Left renal cortex interstitium (tissue), 4 donors: ENCODE data around the gene FBXL17. TPM values are rescaled to one million over a fixed set of nuclear protein-coding genes. Genes with fewer than 3 reads are reported as not detected.
"Not testable (repeated sequence)": the region's sequence is repeated elsewhere in the genome, so short reads cannot be mapped to it uniquely, and the experiment has no call there.

Experiments used
- DNase-seq, 4 donors: peaks; one replicate each; pipeline ENCODE4 v3.0.0-alpha.2; 2013; ENCODE audit warnings: low read depth in 4 of 4, low spot score in 2 of 4, missing footprints in 1 of 4
- polyA plus RNA-seq, 4 donors: library from polyadenylated mRNA; unstranded; fragments of 120-200 nt; gene quantifications; one replicate each; pipeline ENCODE4 v1.2.1, GENCODE V29; 2013; ENCODE audit not compliant: insufficient read length in 4 of 4

FBXL17 gene
- polyA plus RNA-seq, result 10 to 100 TPM; 23.0 to 32.8 (median 30.3) TPM

DNA sequence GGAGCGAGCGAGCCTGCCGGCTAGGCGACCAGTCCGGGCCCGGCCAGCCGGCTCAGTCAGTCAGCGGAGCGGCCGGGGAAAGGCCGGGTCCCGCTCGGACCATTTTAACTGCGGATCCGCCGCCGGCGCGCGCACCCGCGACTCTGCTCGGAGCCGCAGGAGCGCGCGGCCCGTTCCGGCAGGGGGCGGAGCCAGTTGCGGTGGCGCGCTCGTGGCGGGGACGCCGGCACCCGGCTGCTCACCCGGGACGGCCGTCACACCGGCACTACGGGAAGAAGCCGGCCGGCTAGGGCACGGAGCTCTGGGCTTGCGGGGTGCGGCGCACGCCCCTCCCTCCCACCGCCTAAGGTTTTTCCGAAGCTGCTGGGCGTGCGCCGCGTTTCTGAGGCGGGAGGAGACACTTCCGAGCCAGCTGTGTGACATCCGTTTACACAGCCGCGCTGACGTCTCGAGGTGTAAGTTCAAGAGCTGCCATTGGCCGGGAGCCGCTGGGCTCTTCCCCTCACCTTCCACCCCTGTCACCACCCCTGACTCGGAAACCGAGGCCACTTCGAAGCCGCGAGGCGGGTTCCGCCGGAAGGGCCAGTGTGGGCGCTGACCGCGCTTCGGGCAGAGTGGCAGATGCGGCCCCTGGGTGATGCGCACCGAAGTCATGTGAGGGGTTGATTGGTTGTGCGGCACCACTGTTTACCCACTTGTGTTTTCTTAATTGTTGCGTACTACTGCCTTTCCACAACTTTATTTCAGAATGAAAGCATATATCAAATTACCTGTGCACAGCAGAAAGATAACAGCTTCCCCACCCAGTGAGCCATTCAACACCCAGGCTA, at the start of gene FBXL17:
Gene FBXL17 (minus strand): TSS at position 145 of the 830 bp plus-strand sequence.
- DNase-seq, result peak; percentile 79 to 84 (median 82)

DNA sequence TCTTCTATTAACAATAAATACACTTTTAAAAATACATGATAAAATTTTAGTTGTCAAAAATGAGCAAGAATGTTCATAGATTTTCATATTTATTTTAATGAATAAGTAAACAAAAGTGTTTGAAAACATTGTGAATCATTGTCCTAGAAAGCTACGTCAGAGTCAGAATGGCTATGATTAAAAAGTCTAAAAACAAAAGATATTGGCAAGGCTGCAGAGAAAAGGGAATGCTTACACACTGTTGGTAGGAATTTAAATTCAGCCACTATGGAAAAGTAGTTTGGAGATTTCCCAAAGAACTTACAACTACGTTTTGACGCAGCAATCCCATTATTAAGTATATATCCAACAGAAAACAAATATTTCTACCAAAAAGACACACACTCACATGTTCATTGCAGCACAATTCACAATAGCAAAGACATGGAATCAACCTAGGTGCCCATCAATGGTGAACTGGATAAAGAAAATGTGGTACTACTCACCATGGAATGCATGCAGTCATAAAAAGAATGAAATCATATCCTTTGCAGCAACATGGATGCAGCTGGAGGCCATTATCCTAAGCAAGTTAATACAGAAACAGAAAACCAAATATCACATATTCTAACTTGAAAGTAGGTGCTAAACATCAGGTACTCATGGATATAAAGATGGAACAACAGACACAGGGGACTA, 49.2 kb upstream of the FBXL17 start:
- no peak for DNase-seq

DNA sequence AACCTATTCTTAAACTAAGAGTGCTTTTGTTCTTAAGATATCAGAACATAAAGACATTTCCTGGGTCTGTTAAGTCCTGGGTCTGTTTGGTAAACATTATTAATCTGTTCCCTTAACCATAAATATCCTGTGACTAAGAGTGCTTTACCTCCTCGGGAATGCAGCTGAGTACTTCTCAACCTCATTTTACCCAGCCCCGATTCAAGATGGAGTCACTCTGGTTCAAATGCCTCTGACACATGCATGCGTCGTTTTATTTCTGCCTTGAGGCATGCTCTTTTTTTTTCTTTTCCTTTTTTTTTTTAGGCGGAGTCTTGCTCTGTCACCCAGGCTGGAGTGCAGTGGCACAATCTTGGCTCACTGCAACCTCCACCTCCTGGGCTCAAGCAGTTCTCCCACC, 39.8 kb upstream of the FBXL17 start:
- no peak for DNase-seq

DNA sequence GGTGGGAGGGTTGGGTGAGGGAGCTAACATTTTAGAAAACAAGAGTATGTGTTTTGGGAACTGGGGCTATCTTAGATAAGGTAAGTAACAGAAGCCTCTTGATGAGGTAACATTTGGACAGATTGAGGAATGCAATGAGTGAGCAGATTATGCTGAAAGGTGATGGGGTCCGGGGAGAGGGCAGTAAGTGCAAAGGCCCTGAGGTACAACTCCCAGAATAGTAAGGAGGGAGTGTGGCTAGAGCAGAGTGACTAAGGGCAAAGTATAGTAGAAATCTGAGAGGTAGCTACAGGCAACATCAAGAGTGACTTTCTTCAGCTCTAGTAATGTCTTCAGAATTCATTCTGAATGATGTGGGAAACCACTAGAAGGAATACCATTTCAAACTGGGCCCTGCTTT, 38.9 kb upstream of the FBXL17 start:
- no peak for DNase-seq

DNA sequence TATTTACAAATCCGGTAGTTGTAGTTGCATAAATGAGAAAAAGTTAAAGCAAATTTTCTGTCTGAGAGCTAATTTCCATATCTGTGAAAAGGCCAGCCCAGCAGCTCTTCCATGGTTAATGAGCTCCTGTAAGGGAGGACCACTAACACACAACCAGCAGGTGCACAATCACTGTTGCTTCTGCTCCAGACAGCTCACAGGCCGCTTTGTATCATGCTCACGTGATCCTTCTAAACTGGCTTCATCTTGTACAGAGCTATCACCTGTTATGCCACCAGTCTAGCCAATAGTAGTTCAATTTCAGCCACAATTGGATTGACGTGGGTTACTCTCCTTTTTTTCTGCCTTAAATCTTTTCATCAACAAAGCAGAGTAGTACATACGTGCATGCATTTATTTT, 38.3 kb upstream of the FBXL17 start:
- DNase-seq, result no peak

DNA sequence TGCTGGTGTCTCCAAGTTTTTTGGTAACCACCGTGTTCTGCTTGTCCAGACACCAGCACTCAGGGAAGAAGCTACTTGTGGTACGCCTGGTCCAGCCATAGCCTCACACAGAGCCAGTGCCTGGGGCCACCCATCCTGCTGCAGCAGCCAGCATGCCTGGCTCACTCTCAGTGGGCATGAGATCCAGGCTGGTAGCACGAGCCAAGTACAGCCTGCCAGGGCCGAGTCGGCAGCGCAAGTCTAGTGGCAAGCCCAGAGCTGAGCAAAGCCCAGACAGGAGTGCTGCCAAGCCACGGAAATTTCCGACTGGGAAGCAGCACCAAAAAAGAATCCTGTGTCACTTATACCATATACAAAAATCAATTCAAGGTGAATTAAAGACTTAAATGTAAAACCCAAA, 36.3 kb upstream of the FBXL17 start:
- DNase-seq, result no peak

DNA sequence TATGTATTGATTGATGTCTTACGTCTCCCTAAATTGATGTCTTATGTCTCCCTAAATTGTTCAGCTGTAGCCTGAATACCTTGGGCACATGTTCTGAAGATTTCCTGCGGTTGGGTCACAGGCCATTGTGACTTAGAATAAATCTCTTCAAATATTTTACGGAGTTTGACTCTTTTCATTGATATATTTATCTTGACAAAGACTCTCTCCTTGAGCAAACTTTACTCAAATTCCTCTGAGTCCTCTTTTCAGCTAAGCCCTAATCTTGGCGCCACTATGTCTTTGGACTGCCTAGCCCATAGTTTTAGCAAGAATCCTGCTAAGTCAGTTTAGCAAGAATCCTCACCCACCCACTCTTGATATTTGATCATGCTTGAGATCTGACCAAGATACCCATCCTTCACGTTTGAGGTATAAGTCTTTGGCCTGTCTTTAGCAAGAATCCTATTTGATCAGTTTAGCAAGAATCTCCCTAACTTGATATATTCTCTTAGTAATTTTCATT, 35.3 kb upstream of the FBXL17 start:
- DNase-seq, result no peak

DNA sequence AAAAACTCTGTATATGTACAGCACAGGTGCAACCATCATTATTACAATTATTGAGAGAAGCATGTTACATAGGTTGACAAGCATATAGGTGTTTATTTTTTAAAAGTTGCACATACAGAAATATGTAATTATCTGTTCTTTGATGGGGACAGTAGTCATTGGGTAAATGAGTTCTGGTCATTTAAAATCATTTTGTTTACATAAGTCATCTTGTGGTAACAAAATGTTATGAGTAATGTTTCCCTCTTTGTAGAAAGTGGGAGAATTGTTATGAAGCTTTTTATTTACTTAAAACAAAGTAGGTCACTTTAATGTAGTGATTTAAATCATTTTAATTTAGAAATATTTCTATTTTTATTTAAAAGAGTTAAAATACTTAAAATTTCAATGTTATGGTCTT, 33.8 kb upstream of the FBXL17 start:
- no peak for DNase-seq

DNA sequence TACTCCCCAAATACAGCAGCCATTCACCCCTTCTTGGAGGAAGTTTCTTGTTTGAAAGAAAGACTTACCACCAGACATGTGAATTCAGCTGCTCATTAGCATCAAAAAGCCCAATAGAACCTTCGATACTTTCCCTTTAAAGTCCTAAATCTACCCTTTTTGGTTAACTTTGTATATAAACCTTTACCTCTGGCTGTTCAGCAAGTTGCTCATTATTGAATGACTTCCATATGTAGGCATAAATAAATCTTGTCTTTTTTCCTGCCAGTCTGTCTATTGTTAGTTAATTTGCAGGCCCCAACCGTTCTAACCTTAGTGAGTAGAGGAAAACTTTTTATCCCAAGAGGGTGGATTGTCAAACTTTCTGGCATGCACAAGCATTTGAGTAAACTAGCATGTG, 27.9 kb upstream of the FBXL17 start:
- DNase-seq, result no peak

DNA sequence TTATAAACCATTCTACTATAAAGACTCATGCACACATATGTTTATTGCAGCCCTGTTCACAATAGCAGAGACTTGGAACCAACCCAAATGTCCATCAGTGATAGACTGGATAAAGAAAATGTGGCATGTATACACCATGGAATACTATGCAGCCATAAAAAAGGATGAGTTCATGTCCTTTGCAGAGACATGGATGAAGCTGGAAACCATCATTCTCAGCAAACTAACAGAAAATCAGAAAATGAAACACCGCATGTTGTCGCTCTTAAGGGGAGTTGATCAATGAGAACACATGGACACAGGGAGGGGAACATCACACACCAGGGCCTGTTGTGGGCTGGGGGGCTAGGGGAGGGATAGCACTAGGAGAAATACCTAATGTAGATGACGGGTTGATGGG, 23.3 kb upstream of the FBXL17 start:
- not testable (repeated sequence) for DNase-seq

DNA sequence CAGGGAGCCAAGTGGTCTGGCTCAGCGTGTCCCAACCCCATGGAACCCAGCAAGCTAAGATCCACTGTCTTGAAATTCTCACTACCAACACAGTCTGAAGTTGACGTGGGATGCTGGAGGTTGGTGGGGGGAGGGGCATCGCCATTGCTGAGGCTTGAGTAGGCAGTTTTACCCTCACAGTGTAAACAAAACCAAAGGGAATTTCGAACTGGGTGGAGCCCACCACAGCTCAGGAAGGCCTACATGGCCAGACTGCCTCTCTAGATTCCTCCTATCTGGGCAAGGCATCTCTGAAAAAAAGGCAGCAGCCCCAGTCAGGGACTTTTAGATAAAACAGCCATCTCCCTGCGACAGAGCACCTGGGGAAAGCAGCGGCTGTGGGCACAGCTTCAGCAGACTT, 17.1 kb upstream of the FBXL17 start:
- no peak for DNase-seq

DNA sequence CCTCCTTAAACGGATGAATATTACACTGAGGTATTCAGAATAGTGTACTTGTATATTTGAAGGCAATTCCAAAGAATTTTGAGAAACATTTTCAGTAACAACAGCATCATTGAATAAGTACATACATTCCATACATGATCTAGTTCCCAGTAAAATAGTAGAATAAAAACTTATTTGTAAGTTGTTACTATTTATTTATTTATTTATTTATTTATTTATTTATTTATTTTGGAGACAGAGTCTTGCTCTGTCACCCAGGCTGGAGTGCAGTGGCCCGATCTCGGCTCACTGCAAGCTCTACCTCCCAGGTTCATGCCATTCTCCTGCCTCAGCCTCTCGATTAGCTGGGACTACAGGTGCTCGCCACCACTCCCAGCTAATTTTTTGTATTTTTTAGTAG, 14.9 kb upstream of the FBXL17 start:
- DNase-seq, result not testable (repeated sequence)

DNA sequence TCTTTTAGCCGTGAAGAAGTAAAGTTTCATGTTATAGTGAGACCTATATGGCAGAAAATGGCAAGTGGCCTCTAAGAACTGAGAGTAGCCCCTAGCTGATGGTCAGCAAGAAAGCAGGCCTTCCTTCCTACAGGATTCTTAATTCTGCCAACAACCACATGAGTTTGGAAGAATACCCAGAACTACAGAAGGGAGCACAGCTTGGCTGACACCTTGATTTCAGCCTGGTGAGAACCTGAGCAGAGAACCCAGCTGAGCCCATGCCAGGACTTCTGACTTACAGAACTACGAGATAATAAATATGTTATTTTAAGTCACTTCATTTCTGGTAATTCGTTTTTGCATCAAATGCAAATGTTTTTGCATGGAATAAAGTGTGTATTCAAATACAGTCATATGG, 5.9 kb upstream of the FBXL17 start:
- DNase-seq, result no peak

DNA sequence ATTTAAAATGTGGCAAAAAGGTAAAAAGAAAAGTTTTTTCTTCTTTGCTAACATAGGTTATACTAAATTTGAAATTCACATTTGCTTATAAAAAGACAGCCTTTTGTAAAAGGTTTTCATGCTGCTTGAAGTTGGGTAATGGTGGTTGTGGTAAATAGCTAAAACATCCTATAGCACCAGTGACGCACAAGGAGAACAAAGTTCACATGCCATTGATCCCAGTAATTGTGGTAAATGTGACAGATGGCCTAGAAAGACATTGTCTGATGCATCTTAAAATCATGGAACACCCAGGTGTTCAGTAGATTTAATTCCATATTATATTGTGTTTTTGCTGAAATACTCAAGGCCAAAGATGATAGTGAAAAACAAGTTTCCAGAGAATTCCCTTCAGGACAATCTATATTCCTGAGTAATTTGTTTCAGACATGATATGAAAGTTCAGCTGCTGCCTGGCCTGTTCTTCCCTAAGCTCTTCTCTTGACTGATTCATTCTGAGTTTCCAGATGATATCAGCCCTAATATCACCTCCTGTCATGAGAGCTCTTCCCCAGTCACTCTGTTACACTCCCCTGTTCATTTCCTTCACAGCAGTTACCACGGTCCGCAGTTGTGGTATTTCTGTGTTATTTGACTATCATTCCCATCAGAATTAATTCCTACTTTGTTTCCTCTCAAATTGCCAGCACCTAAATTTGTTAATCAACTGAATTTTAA, 4.6 kb upstream of the FBXL17 start:
- DNase-seq, result no peak

DNA sequence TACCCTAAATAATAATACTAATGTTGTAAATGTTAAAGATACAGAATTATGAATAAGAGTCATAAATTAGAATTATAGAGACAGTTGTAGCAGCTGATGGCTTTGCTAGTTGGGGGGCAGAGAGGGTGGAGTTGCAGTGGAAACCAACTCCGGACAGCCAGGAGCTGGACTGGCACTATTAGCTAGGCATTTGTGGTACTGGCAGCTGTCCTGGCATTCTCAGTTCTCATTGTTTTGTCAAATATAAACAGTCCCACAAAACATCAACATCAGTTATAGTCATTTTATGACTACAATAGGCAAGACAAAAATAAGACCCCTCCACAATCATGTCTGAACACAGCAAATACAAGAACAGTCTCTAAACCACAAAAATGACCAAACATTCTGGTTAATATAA, 2.8 kb upstream of the FBXL17 start:
- DNase-seq, result no peak

DNA sequence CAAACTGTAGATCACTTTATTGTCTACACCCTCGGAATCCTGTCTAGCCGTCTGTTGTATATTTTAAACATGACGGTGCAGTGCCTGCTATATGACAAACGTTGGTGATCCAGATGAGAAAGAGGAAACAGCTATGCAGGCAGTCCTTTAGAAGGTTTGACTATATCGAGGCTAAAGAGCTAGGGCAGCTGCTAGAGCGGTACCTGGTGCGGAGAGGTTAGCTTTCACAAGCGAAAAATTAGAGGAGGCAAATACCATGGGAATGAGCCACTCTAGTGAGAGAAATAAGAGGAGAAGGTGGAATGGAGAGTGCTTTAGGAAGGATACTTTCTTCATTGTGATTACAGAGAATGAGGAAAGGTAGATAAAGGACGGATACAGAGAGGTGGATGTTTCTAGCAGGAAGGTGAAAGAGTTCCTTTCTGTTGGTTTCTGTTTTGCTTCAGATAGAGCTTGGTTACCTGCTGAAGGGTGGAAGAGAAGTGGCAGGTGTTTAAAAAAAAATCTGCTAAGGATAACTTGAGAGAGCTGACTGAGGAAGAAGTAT, 959 bp upstream of the FBXL17 start:
- DNase-seq, result peak in 1 of 4 donors; percentile 19

DNA sequence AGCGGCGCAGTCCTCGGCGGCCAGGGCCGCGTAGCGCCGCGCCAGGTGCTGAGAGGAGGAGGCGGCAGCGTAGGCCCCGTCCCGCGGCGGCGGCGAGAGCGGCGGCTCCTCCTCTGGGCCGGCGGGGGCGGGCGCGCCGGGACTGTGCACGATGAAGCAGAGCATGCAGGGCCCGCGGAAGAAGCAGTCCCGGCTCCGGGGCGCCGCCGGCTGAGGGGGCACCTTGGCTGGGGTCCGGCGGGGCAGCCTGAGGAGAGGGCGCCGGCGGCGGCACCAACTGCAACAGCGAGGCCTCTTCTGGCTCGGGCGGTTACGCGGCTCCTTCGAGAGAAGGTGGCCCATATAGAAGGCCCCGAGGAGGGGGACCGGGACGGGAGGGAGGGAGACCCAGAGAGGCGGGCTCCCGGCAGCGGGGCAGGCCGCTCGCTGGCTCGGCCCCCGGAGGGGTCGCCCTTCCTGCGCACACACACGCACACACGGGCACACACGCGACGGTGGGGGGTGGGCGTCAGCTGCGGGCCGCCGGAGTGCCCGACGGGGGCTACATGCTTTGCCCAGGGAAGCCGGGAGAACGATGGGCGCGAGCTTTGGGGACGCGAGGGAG, 446 bp downstream of the FBXL17 start:
- DNase-seq, result peak in 3 of 4 donors; percentile 46 to 71 (median 64)

DNA sequence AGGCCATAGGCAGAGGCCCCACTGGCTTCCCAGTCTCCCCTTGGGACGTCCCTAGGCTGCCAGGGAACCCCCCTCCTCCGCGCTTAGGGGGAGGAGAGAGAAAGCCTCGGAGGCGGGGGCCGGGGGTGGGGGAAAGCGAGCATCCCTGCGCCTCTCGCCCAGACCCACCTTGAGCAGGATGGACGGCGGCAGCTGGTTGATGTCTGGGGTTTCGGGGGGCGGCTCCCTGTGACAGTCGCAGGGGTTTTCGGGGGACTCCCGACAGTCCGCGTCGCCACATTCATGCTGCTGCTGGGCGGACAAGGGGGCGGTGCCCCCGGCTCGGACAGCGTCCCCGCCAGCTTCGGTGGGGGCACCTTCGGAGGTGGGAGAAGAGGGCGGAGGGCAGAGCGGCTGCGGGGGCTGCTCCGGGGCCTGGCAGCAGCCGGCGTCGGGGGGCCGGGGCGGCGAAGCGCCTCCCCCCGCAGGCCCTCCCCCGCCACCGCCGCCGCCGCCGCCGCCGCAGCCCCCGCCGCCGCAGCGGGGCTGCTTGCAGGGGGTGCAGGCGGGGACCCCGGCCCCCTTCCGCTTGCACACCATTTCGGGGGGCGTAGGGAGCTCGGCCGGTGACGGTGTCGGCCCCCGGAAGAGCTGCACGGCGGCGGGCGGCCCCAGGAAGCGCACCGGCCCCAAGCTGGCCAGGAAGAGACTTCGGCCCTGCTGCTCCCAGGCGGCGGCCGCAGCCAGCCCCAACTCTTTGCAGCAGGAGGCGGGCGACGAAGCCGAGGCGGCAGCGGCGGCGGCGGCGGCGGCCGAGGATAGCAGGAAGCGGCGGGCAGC, 1.2 kb downstream of the FBXL17 start:
- peak in 3 of 4 donors; percentile 39 to 58 (median 52) for DNase-seq

DNA sequence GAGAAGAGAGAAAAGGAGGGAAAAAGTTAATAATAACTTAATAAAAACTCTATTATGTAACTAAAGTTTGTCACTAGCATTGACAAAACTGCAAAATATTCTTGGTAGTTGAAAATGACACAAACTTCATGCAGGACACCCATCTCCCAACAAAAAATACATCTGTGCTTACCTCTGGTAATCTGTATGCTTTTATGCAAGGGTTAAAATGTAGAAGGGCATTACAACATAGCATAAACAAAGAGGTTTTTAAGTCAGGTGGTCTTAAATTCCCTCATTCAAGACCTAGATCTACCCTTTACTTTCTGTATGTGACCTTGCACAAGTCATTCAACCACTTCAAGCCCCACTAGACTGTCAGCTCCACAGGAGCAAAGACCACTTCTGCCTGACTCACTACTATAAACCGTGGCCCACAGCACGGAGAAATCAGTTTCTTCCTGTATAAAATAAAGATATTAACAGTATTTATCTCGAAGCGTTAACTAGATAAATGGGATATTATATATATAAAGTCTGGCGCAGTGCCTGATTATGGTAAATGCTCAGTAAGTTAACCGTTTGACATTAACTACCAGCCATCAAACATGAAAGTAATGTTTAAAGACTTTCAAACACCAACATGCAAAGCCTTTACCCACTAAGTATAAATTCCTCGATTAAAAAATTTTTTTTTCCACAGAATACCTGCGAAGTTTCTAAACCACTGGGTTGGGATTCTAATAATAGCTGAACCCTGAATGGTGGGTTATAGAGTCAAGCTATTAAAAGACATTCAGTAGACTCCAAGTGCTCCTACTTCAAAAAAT, 2.0 kb downstream of the FBXL17 start:
- peak in 1 of 4 donors; percentile 19 for DNase-seq
